Measurements from ENCODE around the gene KCNJ5.

- TF ChIP-seq SMC3 (IDR thresholded peaks at IDR 0.05): no peak
- TF ChIP-seq POLR2A (IDR thresholded peaks at IDR 0.05; ENCODE audit: low read length): no peak
These were observed 64.5 kb downstream of the KCNJ5 start for GRCh38 chr11:128955636-128956035.

Measured in A549 (cell line).